Activated CD4-positive, alpha-beta T cell treated with anti-CD3 and anti-CD28 coated beads for 24 hours (primary cell): Measurements from ENCODE around the gene HNRNPCL1.
"Not testable (repeated sequence)": the region's sequence is repeated elsewhere in the genome, so short reads cannot be mapped to it uniquely, and the experiment has no call there.

Experiments used
- DNase-seq, 2 donors: peaks; one replicate each; pipeline ENCODE4 v3.0.0-alpha.2; 2020; ENCODE audit warnings: low read depth in 2 of 2

Gene HNRNPCL1

GRCh38 chr1:12848620-12849019 is at the start of gene HNRNPCL1:
TSS of gene HNRNPCL1 (minus strand) at chr1:12848720. CDS start at chr1:12848289, 431 bp downstream.
- not testable (repeated sequence) for DNase-seq

DNA sequence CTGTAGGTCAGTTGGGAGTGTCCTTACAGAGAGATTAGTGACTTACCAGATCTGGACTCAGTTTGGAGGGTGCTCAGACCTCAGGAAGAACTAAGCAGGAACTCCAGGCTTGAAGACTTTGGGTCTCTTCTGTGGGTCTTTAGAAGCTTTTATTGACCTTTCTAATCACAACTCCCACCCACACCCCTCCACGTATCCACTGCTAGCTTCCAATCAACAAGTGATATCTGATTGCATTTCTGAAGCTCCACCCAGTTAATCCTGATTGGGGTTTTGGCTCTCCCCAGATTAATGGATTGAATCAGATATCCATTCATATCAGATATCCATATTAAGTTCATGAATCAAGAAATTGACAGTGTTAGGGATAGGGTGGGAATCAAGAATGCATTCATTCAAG is 49.6 kb upstream of the HNRNPCL1 start, which contains the start of gene PRAMEF10:
TSS of gene PRAMEF10 (minus strand) at position 101 of the 400 bp plus-strand sequence. CDS start 2,423 bp downstream, outside the sequence.
- DNase-seq, result not testable (repeated sequence)

DNA sequence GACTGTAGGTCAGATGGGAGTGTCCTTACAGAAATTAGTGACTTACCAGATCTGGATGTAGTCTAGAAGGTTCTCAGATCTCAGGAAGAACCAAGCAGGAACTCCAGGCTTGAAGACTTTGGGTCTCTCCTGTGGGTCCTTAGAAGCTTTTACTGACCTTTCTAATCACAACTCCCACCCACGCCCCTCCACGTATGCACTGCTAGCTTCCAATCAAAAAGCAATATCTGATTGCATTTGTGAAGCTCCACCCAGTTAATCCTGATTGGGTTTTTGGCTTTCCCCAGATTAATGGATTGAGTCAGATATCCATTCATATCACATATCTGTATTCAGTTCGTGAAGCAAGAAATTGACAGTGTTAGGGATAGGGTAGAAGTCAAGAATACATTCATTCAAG is 37.6 kb upstream of the HNRNPCL1 start, which contains the start of gene PRAMEF4:
TSS of gene PRAMEF4 (minus strand) at position 101 of the 400 bp plus-strand sequence. CDS start 2,807 bp downstream, outside the sequence.
- not testable (repeated sequence) for DNase-seq

DNA sequence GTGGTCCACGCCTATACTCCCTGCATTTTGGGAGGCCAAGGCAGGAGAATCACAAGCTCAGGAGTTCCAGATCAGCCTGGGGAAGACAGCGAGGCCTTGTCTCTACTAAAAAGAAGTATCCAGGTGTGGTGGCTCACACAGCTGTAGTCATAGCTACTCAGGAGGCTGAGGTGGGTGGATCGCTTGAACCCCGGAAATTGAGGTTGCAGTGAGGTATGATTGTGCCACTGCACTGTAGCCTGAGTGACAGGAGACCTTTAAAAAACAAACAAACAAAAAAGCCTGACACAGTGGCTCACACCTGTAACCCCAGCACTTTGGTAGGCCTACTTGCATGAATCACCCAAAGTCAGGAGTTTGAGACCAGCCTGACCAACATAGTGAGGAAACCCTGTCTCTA is 29.9 kb upstream of the HNRNPCL1 start:
- DNase-seq, result not testable (repeated sequence)

DNA sequence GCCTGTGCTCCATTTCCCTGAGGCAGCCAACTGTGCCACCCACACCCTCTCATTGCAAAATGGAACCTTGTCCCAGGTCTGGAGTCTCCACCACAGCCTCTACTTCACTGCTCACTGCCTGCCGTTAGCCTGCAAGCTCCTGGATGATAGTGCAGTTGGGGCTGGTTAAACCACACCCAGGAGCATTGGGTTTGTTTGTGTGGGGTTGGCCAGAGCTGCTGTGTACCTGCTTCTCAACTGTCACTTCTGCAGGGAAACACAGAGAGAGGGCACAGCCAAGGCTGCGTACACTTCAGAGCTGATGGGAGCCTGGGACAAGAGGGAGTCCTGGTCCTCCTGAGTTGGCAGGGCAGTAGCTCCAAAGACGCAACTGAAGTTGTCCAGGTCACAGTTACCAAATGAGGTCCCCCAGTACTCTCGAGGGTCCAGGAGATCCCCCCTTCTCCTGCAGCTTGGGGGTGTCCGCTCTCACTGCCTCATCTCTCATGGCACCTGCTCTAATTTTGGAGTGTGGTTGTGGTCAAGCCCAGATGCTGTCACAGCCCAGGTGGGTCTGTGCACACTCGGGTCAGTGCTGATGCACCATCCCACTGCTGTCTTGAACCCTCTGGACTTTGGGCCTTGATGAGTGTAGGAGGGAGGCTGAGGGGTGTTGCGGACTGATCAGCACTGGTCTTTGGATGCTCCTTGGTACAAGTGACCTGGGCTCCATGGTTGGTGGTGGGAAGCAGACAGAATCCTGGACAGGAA is 14.8 kb upstream of the HNRNPCL1 start:
- not testable (repeated sequence) for DNase-seq

DNA sequence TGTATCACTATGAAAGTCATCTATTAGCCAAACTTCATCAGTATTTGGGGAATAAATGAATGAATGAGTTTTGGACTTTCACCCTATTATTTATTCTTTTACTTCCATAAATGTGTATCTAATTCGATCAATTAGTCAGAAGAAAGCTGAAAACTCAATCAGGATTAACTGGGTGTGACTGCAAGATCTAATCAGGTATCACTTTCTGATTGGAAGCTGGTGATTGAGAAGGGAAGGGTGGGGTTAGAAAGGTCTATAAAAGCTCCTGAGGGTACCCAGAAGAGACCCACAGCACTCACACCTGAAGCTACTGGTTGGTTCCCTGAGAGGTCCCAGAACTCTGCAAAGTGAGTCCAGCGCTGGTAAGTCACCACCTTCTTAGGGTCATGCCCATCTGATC is 8.3 kb upstream of the HNRNPCL1 start, which contains the start of gene PRAMEF2:
TSS of gene PRAMEF2 (plus strand) at position 301 of the 400 bp plus-strand sequence. CDS start 1,924 bp downstream, outside the sequence.
- not testable (repeated sequence) for DNase-seq

DNA sequence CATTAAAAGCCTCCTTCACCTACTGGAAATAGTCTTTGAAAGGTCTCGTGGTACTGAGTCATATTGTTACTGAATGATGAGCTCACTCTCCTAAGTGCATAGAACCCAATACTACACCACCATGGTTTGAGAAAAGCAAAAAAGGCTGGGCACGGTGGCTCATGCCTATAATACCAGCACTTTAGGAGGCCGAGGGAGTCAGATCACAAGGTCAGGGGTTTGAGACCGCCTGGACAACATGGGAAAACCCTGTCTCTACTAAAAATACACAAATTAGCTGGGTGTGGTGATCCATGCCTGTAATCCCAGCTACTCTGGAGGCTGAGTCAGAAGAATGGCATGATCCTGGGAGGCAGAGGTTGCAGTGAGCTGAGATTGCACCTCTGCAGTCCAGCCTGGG is 3.3 kb upstream of the HNRNPCL1 start:
- no peak for DNase-seq

GRCh38 chr1:12833251-12833650 is 15.3 kb downstream of the HNRNPCL1 start:
- not testable (repeated sequence) for DNase-seq

- DNase-seq, result not testable (repeated sequence)
These were observed 17.2 kb downstream of the HNRNPCL1 start, which contains the start of gene PRAMEF11 for GRCh38 chr1:12831310-12831709. TSS of gene PRAMEF11 (minus strand) at chr1:12831410. CDS start at chr1:12828789, 2,621 bp downstream.

DNA sequence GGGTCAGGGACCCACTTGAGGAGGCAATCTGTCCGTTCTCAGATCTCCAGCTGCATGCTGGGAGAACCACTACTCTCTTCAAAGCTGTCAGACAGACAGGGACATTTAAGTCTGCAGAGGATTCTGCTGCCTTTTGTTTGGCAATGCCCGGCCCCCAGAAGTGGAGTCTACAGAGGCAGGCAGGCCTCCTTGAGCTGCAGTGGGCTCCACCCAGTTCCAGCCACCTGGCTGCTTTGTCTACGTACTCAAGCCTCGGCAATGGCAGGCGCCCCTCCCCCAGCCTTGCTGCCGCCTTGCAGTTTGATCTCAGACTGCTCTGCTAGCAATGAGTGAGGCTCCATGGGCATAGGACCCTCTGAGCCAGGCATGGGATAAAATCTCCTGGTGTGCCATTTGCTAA is 29.5 kb downstream of the HNRNPCL1 start:
- DNase-seq, result not testable (repeated sequence)

- DNase-seq, result no peak
These were observed 37.1 kb downstream of the HNRNPCL1 start for GRCh38 chr1:12811409-12811784.

DNA sequence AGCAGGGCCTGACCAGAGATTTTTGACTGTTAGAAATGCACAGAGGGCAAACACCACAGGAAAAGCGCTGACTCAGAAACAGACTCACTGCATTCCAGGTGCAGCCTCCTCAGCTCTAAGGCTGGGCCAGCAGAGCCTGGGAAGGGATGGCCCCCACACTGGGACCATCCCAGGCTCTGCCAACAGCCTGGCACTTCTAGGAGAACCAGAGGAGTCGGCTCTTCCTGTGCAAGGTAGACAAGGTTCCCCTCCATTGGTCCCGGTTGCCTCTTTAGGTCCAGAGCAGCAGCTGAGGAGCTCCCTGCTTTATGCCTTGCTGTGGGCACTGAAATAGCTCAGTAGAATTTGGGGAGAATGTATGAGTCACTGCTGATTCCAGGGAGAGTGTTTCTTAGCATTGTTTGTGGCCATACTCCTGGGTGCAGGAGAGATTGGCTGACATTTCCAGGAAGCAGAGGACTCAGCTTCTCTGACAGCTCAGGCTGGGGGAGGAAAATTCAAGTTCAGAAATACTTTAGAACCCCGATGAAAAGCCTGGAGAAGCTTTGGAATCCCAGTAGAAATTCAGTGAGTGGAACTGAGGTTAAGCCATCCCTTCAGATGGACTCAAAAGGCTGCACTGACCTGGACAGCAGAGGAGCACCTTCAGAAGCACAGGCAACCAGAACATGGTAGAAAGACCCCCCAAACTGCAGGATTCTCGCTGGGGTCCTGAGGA is 37.7 kb downstream of the HNRNPCL1 start:
- DNase-seq, result no peak

- no peak for DNase-seq
These were observed 38.6 kb downstream of the HNRNPCL1 start for GRCh38 chr1:12809933-12810332.

- DNase-seq, result no peak
These were observed 48.8 kb downstream of the HNRNPCL1 start for GRCh38 chr1:12799730-12800129.

GRCh38 chr1:12798911-12799310 is 49.6 kb downstream of the HNRNPCL1 start:
- no peak for DNase-seq
